ENCODE measurements around the gene PDE10A. TPM values are rescaled to one million over a fixed set of nuclear protein-coding genes. Genes with fewer than 3 reads are reported as not detected.

The PDE10A gene
- polyA plus RNA-seq, 1 donor: 6.3 TPM

DNA sequence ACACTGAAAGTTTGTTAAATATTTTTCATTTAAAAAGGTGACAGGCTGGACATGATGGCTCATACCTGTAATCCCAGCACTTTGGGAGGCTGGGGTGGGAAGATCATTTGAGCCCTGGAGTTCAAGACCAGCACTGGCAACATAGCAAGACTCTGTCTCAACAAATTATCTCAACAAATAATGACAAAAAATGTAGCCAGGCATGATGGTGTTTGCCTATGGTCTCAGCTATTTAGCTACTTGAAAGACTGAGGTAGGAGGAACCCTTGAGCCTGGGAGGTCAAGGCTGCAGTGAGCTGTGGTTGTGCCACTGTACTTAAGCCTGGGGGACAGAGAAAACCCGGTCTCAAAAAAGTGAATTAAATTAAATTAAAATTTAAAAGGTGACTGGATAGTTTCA lies 297.7 kb downstream of the PDE10A start:
- DNase-seq: no peak

DNA sequence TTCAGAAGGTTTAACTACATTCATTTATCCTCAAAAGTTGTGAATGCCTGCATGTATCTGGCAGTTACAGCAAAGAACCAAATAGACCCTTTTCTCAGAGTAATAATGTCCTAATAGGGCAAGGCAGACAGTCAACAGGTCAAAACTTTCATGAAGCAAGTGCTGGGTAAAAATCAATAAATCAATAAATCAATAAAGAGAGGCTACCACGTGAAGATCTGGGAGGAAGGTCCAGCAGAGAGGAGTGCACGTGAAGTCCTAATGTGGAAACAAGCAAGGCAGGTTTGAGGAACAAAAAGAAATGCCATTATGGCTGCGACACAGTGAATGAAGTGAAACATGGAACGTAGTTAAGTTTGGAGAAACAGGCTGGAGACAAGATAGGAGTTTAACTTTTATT lies 317.3 kb downstream of the PDE10A start:
- no peak for DNase-seq

DNA sequence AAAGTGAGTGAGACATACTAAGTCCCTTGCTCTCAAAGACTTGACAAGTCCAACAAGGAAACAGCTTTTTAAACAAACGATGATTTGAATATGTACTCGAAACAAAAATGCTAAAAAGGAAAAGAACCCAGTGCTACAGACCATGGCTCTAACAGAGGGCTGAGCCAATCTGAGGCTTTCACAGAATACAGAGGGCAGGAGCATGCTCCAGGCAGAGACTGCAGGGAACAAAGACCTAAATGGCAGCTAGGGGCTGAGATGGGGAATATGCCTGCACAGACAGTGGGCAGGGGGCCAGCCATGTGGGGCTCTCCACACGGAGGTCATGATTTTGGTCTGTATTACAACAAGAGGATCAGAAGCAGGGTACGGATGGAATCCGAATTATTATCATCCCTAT lies 322.5 kb downstream of the PDE10A start:
- DNase-seq: no peak

DNA sequence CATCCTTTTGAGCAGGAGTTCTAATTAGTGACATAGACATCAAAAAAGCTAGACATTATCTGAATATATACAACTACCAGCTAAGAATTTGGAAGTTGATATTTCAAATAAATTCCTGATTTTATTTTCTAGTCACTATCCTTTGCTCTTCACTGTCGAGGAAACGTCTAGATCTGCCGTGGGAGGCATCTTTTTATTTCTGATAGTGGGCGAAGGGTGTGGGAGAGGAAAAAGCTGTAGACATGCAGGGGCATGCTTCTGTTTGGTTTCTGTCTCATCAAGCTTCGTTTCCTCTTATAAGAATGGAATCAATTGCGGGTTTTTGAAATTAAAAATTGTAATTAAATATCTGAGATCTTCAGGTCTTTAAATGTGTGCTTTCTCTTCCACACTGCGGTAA lies 337.4 kb downstream of the PDE10A start:
- no peak for DNase-seq

DNA sequence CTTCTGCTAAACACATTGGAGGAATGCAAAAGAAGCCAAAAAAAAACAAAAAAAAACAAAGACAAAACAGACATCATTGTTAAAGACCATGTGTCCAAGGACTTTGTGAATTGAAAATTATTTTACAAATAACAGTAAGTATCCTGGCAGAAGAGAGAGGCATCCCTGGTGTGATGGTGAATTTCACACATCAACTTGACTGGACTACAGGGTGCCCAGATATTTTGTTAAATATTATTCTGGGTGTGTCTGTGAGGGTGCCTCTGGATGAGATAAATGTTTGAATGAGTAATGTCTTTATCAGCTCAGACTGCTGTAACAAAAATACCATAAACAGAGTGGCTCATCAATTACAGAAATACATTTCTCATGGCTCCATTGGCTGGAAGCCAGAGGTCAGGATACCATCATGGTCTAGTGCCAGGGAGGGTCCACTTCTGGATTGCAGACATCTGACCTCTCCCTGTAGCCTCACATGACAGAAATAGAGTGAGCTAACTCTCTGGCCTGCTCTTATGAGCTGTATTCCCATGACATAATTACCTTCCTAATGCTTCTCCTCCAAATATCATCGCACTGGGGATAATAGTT lies 341.4 kb downstream of the PDE10A start:
- DNase-seq: no peak

DNA sequence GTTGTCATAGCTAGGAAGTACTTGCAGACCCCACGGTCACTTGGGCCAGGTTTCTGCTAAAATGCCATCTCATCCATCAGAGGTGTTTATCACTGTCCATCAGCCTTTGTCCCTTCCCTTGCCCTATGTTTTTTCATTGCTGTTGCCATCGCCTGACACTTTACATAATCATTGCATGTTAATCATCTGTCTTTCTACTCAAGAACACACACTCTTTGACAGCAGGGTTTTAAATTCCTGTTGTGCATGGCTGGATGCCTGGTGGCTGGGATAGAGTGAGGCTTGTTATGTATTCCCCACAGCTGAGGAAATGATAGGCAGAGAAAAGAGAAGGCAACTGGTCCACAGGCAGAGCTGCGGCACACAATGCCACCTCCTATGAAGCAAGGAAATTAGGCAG lies 341.9 kb downstream of the PDE10A start:
- no peak for DNase-seq

DNA sequence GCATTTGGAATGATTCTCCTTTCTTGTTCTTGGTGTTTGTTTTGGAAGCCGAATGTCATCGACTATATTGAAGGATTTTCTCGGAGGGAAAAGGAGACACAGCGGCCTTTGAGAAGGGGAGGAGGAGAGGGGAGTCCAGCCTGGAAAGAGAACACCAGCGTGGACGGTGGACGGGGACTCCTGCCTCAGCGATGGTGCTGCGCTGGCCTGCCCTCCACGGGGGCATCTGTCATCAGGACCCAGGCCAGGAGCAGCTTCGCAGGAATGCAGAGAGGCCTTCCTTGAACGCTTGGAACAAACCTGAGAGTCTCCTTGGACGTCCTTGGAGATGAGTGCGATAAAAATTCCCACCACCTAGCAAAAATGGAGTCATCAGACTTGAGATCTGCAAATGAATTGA lies 345.3 kb downstream of the PDE10A start:
- no peak for DNase-seq

DNA sequence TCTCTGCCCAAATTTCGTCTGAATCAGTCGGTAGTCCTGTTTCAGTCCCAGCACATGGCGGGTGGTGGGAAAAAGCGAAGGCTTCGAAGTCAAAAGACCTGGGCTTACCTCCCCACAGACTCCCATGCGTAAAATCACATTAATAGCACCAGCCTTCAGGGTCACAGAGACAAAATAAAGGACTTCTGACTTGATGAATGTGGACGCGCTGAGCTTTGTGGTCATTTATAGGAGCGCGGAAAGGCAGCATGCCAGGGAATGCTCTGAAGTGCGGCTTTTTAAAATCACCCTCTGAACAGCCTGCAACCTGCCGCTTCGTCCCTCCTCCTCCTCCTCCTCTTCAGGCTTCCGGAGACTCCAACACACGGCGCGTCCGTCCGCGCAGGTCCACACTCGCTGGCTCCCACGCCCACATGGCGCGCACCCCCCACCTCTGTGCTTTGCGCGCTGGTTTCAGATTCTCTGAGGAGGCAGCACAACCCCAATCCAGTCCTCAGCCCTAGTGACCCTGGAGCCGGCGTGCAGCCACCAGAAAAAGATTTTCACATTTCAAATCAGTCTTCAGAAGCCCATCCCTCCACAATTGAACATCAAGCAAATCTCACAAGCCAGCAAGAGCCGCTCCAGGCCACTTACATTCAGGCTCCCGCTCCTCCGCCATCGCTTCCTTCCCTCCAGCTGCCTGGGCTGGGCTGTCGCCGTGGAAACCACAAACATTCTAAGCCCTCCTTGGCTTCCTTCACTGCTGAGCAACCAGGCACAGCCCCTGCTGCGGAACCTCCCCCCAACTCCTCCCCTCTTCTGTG lies 353.9 kb downstream of the PDE10A start, which contains the start of gene C6orf118:
Gene C6orf118 (minus strand): TSS at position 680 of the 806 bp plus-strand sequence. CDS start 19 bp downstream, at position 661.
- peak; percentile 91 for DNase-seq

DNA sequence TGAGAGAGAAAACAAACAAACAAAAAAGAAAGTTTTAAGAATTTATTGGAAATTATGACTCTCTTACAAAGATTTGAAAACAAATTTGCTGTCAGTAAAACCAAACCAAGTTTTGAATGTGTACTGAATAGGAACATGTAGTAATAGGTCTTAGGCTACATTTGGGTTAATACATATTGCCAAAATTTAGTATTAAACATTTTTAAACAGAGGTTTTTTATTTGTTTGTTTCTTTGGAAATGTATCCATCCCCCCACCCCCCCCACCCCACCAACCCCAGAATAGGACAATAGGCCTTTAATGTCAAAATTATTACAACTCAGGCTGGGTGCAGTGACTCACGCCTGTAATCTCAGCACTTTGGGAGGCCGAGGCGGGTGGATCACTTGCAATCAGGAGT lies 356.1 kb downstream of the PDE10A start:
- no peak for DNase-seq

DNA sequence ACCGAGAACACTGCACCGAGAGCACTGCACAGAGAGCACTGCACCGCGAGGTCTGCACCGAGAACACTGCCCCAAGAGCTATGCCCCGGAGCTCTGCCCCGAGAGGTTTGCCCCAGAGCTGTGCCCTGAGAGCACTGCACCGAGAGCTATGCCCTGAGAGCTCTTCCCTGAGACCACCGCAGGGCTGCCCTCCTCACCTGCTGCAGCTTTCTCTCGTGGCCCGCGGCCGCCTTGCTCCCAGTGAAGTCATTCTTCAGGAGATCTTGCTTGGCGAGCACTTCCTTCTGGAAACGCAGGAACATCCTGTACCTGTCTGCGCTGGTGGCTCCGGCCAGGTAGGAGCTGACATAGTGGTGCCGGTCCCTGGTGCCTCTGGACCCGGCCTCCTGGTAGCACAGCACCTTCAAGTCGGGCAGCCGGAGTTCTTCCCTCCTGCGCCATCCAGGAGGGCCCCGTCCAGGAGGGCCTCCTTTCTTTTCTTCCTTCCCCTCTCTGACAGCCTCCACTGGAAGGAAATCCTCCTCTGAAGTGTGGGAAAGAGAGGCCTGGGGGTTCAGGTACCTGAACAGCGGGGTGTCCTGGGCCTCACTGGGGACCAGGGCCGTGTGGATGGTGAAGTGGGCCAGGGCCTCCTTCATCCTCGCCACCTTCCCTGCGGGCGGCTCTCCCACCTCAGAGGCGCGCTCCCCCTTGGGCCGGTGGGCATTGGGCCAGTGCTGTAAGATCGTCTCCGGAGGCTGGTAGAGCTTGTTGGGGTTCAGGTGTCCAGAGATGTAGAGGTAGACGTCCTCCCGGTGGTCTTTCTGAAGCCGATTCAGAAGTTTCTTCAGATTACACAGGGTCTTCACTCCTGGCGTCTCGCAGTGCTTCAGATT lies 361.4 kb downstream of the PDE10A start:
- no peak for DNase-seq

DNA sequence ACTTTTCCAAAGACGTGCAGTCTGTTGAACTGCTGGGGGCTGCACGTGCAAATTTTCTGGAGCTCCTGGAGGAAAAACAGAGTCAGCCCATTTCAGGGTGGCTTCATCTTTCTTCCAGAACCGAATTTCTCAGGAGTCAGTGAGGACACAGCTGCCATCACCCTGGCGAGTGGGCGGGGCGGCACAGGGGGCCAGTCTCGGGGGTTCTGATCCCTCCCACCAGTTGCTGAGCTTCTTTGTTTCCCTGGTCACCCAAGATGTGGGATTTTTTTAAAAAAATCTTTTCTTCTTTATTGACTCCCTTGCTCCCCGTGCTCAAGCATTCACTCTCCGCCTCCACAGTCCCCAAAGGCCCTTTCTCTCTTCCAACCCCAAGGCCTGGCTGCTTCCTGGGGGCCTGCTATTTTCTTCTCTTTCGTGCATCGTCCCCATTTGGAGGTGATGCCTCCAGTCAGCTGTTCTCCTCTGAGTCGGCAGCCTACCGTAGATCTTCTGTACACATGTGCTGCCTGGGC lies 362.6 kb downstream of the PDE10A start:
- DNase-seq: no peak

DNA sequence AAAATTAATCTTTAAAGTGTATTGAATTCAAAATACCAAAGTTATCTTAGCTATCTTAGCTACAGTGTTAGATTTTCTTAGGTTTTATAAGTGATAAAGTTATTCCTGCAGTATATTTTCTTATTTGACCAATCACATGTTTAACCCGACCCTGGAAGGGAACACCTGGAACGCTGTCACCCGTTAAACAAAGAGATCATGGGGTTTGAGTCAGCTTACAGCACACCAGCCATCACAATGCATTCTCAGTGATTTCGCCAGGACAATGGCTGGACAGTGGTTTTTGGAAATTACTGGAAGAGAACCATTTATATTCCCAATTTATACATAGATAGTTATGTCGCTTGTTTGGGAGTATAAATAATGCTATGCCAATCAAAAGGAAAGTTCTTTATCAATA lies 364.2 kb downstream of the PDE10A start:
- no peak for DNase-seq

DNA sequence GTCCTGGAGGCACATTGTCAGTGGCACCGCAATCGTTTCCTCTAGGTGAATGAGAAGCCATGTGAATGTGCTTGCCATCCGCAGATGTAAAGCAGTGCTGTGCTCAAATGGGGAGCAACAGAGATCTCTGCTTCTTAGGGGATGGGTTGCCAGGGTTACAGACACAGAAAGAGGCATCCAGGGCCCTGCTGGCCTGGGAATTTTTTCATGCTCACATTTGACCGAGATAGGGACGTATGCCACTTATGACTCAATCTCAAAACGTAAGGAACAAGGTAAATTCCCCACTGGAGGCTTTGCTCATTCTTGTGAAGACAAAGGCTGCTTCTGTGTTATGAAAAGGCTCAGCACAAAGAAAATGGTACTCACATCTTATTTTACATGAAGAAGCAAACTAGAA lies 364.6 kb downstream of the PDE10A start:
- DNase-seq: no peak

DNA sequence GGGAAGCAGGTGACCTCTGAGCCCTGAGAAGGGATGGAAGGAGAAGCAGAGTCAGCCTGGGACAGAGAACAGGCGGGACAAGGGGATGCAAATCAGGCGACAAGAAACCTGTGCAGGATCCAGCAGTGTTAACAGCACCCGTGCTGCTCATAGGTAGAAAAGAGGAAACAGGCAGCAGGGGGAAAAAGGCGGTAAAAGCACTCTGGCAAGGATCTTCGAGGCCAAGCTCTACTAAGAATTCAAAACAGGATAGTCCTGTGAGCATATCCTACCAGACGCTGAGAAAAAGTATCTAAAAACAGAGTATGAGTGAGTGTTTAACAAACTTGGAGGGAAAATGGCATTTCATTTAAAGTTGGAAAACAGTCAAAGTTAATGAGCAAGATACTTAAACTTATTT lies 370.4 kb downstream of the PDE10A start:
- DNase-seq: no peak

Measured in hindlimb muscle (tissue), 1 donor.